Activated naive CD4-positive, alpha-beta T cell treated with anti-CD3 and anti-CD28 coated beads for 36 hours (primary cell): ENCODE results near the gene CYP1B1. TPM values are rescaled to one million over a fixed set of nuclear protein-coding genes. Genes with fewer than 3 reads are reported as not detected.
"Not testable (repeated sequence)": the region's sequence is repeated elsewhere in the genome, so short reads cannot be mapped to it uniquely, and the experiment has no call there.

Source experiments
- CTCF ChIA-PET: fragments of 350-600 bp; sonication (Branson Sonifier 250); formaldehyde crosslinking; loops from one replicate; lab custom pipeline; 2021; ENCODE audit warnings: antibody characterized with exemption; lab: Charles Lee
- DNase-seq: peaks from one replicate; pipeline ENCODE4 v3.0.0-alpha.2; 2020
- H3K27ac Mint-ChIP-seq: one replicate; pipeline ENCODE4 v1.8.0; 2021; ENCODE audit warnings: mild to moderate bottlenecking, mixed read lengths
- H3K27me3 Mint-ChIP-seq: one replicate; pipeline ENCODE4 v1.8.0; 2021; ENCODE audit warnings: low read depth, mixed read lengths
- H3K36me3 Mint-ChIP-seq: one replicate; pipeline ENCODE4 v1.8.0; 2021; ENCODE audit warnings: low read depth, mixed read lengths
- H3K4me1 Mint-ChIP-seq: one replicate; pipeline ENCODE4 v1.8.0; 2021; ENCODE audit warnings: low read depth, mixed read lengths
- H3K4me3 Mint-ChIP-seq: one replicate; pipeline ENCODE4 v1.8.0; 2021; ENCODE audit warnings: mild to moderate bottlenecking, moderate library complexity, mixed read lengths
- H3K9me3 Mint-ChIP-seq: one replicate; pipeline ENCODE4 v1.8.0; 2021; ENCODE audit warnings: mixed read lengths
- intact Hi-C: fragments of 100-400 bp; cut with micrococcal nuclease; formaldehyde crosslinking; loops from one replicate; pipeline ENCODE4 v1.15.1; 2023
- total RNA-seq, 2 experiments: library from RNA; stranded (reverse); gene quantifications; one replicate each; pipeline ENCODE4 v1.2.3, GENCODE V29; 2021

The CYP1B1 gene
- total RNA-seq, 2 experiments from 2014 or later, result 2.4 to 2.5 TPM

DNA sequence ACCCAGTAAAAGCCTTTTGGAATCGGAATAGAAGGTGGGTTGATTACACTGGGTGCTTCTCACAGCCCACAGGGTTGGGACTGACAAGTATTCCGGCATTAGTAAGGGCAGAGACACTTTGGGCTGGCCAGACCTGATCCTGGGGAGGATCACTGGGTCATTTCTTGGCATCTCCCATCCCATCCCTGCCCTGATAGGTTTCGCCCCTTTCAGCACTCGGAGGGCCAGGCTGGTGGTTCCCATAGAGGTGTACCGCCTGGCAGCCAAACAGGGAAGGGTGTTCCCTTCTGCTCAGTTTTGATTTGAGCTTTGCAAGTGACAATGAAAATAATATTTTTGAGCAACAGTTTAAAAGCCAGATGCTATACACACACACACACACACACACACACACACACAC, 37.3 kb downstream of the CYP1B1 start:
- no peak for DNase-seq
- Mint-ChIP-seq H3K4me3 (peak overlapping the region; percentile 68), H3K27me3 (peaks cover 45% of the 10 kb centered on the region), H3K36me3 (no peaks in the 10 kb centered on the region), H3K4me1 (peaks cover 16% of the 10 kb centered on the region), H3K9me3 (no peaks in the 10 kb centered on the region), H3K27ac (no peak overlapping the region)
- CTCF ChIA-PET, result interaction anchor here (0.7 kb wide), 1 partner anchor 35 kb away, joined by 5 read pairs; no protein-coding TSS in a partner anchor
- intact Hi-C loops, result loop anchor here (1.0 kb wide), 2 partner anchors 38 to 68 kb away; partner anchors contain the start of gene CYP1B1

DNA sequence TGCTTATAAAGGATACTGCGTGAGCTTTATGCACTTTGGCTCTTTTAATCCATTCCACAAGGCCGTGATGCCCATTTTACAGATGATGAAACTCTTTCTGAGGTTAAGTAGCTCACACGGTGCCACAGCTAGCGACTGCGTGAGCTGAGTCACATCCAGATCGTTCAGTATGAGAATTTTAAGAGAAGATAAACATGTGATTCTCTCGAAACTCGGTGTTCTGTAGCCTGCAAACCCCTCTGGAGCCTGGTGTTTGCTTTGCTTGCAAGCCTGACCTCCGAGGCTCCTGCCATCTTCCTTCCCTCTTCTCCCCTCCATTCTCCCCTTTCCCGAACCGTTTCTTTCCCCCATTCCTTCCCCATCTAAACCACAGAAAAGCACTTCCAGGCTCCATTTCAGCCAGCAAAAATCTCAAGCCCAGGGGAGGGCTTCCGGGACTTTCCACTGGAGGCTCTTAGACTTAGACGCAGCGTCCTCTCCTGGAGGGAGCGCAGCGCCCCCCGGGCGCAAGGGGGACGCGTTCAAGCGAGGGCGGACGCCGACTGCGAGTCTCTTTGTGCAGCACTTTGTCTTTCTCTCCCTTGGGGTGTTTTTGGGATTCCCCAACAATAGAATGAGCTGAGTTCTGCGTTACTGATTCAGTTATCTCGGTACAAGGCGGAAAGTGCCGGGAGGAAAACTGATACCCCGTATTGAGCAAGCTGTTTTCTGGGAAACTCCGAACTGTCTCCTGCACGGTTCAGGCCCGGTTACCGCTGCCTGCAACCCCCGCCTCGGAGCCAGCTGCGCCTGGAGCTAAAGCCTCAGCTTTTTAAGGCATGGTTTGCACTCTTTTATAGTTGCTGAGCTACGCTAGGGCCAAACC, 38.0 kb downstream of the CYP1B1 start:
- H3K27ac Mint-ChIP-seq, result peak overlapping the region; percentile 76
- H3K36me3 Mint-ChIP-seq, result no peaks in the 10 kb centered on the region
- H3K9me3 Mint-ChIP-seq, result no peaks in the 10 kb centered on the region
- CTCF ChIA-PET, result interaction anchor here (0.7 to 2.4 kb wide), 3 partner anchors 34 to 369 kb away, joined by 3 to 8 read pairs (median 5); no protein-coding TSS in a partner anchor
- peak overlapping the region; percentile 68 for H3K4me3 Mint-ChIP-seq
- H3K27me3 Mint-ChIP-seq, result peaks cover 45% of the 10 kb centered on the region
- intact Hi-C loops, result loop anchor here (1.0 kb wide), 3 partner anchors 20 to 68 kb away; partner anchors contain the start of gene CYP1B1
- peaks cover 16% of the 10 kb centered on the region for H3K4me1 Mint-ChIP-seq
- DNase-seq, result peak; percentile 64

DNA sequence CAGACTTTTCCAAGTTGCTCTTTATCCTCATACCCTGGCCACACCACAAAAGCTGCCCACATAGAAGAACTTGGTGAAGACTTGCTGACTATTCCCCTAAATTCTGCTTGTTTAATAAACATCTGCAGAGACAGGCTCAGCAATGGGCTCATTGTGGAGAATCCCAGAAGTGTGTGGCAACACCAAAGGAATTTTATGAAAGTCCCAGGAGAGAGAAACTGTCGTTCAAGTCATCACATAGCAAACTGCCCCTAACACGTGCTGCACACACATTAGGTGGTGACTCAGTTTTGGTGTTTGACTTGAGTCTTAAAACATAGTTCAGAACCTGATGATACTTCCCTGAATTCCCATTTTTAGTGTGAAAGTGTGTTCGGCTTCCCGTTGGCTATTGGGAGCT, 38.6 kb downstream of the CYP1B1 start:
- peaks cover 43% of the 10 kb centered on the region for H3K27me3 Mint-ChIP-seq
- peaks cover 16% of the 10 kb centered on the region for H3K4me1 Mint-ChIP-seq

DNA sequence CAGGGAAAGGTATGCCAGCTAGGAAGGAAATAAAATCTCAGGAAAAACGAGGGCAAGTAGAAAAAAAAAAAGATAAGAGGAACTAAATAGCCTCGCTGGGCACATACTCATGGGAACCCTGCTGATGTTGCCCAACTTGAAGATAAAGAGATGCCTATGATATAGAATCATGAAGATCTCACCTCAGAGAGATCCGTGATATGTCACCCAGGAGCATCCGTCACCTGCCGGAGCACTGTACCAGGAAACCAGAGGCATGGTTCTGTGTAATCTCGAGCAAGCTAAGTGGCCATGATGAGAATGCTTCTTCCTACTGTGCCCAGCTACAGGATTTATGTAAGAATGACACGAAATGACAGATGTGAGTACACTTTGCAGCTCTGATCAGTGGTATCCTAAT, 40.0 kb downstream of the CYP1B1 start:
- Mint-ChIP-seq H3K36me3 (no peaks in the 10 kb centered on the region), H3K4me1 (peaks cover 16% of the 10 kb centered on the region), H3K27me3 (peaks cover 45% of the 10 kb centered on the region), H3K4me3 (no peak overlapping the region), H3K27ac (no peak overlapping the region), H3K9me3 (no peaks in the 10 kb centered on the region)
- intact Hi-C loops, result no loop called here
- no peak for DNase-seq
- CTCF ChIA-PET, result interaction anchor here (0.5 to 2.4 kb wide), 3 partner anchors 10 to 41 kb away, joined by 3 to 8 read pairs (median 3); no protein-coding TSS in a partner anchor

More for the DNA sequence above, 38.6 kb downstream of the CYP1B1 start:
- Mint-ChIP-seq H3K27ac (no peak overlapping the region), H3K9me3 (no peaks in the 10 kb centered on the region), H3K4me3 (no peak overlapping the region), H3K36me3 (no peaks in the 10 kb centered on the region)
- CTCF ChIA-PET, result interaction anchor here (0.7 to 2.4 kb wide), 2 partner anchors 39 to 370 kb away, joined by 3 to 8 read pairs; no protein-coding TSS in a partner anchor
- no peak for DNase-seq
- intact Hi-C loops, result loop anchor here (1.0 kb wide), 1 partner anchor 21 kb away; no protein-coding TSS in a partner anchor

DNA sequence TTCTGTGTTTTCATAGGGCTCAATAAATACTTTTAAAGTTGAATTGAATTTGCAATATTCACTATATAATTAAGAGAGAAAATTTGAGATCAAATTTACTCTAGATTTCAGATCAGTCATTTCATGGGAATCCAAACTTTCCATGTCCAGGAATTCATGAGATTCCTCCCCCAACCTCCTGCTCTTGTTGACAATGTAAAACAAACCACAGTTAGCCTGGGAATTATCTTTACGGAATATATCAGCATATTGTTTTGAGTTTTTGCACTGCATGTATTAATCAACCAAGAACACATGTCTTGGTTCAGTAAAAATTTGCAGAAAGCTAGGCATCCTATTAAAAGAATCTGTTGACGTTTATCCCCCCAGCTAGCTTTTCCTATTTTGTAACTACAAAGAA, 42.3 kb downstream of the CYP1B1 start:
- no peaks in the 10 kb centered on the region for H3K36me3 Mint-ChIP-seq
- intact Hi-C loops, result no loop called here
- peaks cover 16% of the 10 kb centered on the region for H3K4me1 Mint-ChIP-seq
- H3K27ac Mint-ChIP-seq, result no peak overlapping the region
- CTCF ChIA-PET, result no interaction called here
- H3K9me3 Mint-ChIP-seq, result no peaks in the 10 kb centered on the region
- H3K27me3 Mint-ChIP-seq, result peaks cover 30% of the 10 kb centered on the region
- H3K4me3 Mint-ChIP-seq, result no peak overlapping the region
- DNase-seq, result no peak

DNA sequence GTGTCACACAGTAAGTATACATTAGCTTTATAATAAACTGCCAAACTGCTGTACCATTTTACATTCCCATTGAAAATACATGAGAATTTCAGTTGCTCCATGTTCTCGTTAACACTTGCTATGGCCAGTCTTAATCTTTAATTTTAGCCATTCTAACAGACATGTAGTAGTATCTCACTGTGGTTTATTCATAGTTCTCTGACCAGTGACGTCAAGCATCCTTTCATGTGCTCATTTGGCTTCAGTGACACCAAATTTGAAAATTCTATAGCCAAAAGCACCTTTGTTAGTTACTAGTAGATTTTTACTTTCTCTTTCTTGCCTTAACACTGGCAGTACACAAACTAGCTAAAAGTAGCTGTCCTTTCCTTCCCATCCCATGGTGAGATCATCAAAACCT, 43.0 kb downstream of the CYP1B1 start:
- intact Hi-C loops, result no loop called here

DNA sequence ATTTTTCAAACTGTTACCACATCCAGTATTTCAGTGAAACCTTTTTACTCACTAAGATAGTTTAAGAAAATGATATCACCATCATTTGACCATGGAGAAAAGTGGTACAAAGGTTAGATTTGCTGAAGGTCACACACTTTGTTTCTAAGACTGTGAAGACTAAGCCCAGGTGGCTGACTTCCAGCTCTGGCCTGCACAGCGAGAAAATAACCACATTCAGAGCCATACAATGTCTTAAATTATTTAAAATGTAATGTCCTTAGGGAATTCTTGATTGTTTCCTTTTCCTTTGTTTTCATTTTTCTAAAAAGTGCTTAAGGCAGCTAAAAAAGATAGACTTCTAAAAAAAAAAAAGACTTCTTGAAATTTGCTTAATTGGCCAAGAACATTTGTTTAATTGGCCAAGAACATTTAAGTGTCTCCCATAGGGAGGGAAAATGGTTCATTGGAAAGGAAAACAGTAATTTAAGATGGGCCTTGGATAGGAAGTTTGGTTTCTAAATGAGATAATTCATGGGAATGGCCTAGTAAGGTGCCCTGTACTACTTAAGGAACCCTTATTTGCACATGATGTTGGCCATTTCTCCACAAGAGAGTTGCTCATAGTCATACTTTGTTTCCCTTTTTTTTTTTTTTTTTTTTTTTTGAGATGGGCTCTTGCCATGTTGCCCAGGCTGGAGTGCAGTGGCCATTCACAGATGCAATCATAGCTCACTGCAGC, 45.2 kb downstream of the CYP1B1 start:
- H3K4me1 Mint-ChIP-seq, result no peaks in the 10 kb centered on the region
- H3K27ac Mint-ChIP-seq, result no peak overlapping the region
- intact Hi-C loops, result no loop called here
- H3K4me3 Mint-ChIP-seq, result no peak overlapping the region
- H3K9me3 Mint-ChIP-seq, result no peaks in the 10 kb centered on the region
- H3K36me3 Mint-ChIP-seq, result no peaks in the 10 kb centered on the region
- H3K27me3 Mint-ChIP-seq, result peaks cover 6% of the 10 kb centered on the region
- DNase-seq, result no peak
- CTCF ChIA-PET, result no interaction called here

More for the DNA sequence above, 43.0 kb downstream of the CYP1B1 start:
- H3K27ac Mint-ChIP-seq, result no peak overlapping the region
- DNase-seq, result no peak
- H3K27me3 Mint-ChIP-seq, result peaks cover 25% of the 10 kb centered on the region
- H3K9me3 Mint-ChIP-seq, result no peaks in the 10 kb centered on the region
- no peaks in the 10 kb centered on the region for H3K36me3 Mint-ChIP-seq
- no peak overlapping the region for H3K4me3 Mint-ChIP-seq
- H3K4me1 Mint-ChIP-seq, result peaks cover 11% of the 10 kb centered on the region
- CTCF ChIA-PET, result no interaction called here

DNA sequence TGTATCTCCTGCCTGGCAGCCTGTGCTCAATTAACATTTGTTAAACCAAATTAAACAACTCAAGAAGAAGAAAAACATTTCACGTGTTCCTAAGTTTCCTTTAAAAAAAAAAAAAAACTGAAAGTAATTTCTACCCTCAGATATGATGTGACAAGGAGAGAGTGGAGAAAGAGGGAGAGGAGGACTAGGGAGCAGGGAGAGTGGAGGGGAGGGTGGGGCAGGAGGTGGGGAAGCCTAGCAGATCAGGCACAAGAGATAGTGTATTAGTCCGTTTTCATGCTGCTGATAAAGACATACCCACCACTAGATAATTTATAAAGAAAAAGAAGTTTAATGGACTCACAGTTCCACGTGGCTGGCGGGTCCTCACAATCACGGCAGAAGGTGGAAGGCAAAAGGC, 46.4 kb downstream of the CYP1B1 start:
- intact Hi-C loops, result no loop called here
- Mint-ChIP-seq H3K27ac (no peak overlapping the region), H3K27me3 (peaks cover 3% of the 10 kb centered on the region), H3K36me3 (no peaks in the 10 kb centered on the region), H3K9me3 (no peaks in the 10 kb centered on the region), H3K4me1 (no peaks in the 10 kb centered on the region), H3K4me3 (no peak overlapping the region)
- DNase-seq, result no peak
- CTCF ChIA-PET, result no interaction called here

DNA sequence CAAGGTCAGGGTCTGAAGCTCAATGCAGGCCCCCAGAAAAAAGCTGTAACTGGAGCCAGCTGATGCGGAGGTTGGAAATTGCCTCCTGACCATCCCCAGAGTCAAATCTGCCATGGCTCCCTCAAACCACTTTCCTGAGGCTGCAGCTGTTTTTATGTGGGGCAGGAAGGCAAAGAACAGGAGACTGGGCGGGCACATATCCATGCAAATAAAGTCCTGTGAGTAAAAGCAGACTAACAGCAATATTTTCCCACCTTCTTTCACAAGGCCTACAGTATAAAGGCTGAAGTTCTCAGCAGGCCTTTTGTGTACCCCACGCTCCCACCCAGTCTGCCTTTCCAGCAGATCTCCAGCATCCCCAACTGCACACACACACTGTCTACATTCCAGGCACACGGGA, 47.1 kb downstream of the CYP1B1 start:
- Mint-ChIP-seq H3K4me3 (no peak overlapping the region), H3K27me3 (peaks cover 3% of the 10 kb centered on the region), H3K27ac (no peak overlapping the region), H3K9me3 (no peaks in the 10 kb centered on the region), H3K4me1 (no peaks in the 10 kb centered on the region), H3K36me3 (no peaks in the 10 kb centered on the region)
- CTCF ChIA-PET, result interaction anchor here (1.6 kb wide), 1 partner anchor 47 kb away, joined by 5 read pairs; no protein-coding TSS in a partner anchor
- no peak for DNase-seq
- intact Hi-C loops, result no loop called here

DNA sequence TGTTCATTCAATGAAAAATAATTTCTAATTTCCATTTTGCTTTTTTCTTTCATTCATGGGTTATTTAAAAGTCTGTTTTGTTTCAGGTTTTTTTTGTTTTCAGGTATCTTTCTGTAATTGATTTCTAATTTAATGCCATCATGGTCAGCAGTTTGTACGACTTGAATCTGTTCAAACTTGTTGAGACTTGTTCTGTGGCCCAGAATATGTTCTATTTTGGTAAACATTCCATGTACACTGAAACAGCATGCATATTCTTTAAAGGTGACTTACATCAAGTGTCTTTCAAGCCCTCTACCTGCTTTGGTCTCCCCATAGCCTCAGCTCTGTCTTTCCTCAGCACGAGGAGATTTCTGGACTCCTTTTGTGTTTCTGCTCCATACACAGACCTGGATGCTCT, 49.1 kb downstream of the CYP1B1 start:
- Mint-ChIP-seq H3K4me1 (no peaks in the 10 kb centered on the region), H3K27ac (no peak overlapping the region), H3K27me3 (peaks cover 3% of the 10 kb centered on the region), H3K36me3 (no peaks in the 10 kb centered on the region), H3K9me3 (no peaks in the 10 kb centered on the region), H3K4me3 (no peak overlapping the region)
- CTCF ChIA-PET, result no interaction called here
- no peak for DNase-seq
- intact Hi-C loops, result no loop called here

DNA sequence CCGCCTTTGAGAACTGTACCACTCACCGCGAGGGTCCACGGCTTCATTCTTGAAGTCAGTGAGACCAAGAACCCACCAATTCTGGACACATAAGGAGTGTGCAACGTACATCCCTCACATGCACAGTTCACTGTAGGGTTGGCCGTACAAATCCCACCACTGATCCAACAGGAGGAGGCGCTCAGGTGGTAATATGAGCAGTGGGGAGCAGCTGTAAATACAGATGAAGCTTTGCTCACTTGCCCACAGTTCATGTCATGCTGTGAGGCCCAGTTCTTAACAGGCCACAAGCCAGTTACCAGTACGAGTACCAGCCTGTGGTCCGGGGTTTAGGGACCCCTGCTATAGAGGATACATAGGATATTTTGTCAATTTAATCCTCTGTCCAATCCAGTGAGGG, 54.4 kb downstream of the CYP1B1 start:
- Mint-ChIP-seq H3K4me3 (no peak overlapping the region), H3K27ac (no peak overlapping the region), H3K27me3 (no peaks in the 10 kb centered on the region), H3K36me3 (no peaks in the 10 kb centered on the region), H3K9me3 (no peaks in the 10 kb centered on the region), H3K4me1 (no peaks in the 10 kb centered on the region)
- DNase-seq, result no peak
- intact Hi-C loops, result no loop called here
- CTCF ChIA-PET, result no interaction called here

DNA sequence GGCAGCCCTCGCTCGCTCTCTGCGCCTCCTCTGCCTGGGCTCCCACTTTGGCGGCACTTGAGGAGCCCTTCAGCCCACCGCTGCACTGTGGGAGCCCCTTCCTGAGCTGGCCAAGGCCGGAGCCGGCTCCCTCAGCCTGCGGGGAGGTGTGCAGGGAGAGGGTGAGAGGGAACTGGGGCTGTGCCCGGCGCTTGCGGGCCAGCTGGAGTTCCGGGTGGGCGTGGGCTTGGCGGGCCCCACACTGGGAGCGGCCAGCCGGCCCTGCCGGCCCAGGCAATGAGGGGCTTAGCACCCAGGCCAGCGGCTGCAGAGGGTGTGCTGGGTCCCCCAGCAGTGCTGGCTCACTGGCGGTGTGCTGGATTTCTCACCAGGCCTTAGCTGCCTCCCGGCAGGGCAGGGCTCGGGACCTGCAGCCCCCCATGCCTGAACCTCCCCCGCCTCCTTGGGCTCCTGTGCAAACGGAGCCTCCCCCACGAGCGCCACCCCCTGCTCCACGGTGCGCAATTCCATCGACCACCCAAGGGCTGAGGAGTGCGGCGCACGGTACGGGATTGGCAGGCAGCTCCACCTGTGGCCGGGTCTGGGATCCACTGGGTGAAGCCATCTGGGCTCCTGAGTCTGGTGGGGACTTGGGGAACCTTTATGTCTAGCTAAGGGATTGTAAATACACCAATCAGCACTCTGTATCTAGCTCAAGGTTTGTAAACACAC, 55.4 kb downstream of the CYP1B1 start:
- H3K4me1 Mint-ChIP-seq, DNase-seq, intact Hi-C loops, CTCF ChIA-PET, H3K36me3 Mint-ChIP-seq, H3K4me3 Mint-ChIP-seq, H3K9me3 Mint-ChIP-seq, H3K27me3 Mint-ChIP-seq, H3K27ac Mint-ChIP-seq: not testable (repeated sequence)
